Keratinocyte (primary cell): ENCODE measurements around the gene CD244. TPM values are rescaled to one million over a fixed set of nuclear protein-coding genes. Genes with fewer than 3 reads are reported as not detected.

ENCODE experiments used
- DNase-seq: peaks from one replicate; pipeline ENCODE4 v3.0.0-alpha.2; 2011; ENCODE audit warnings: low read depth, missing footprints, low spot score
- FAIRE-seq: peaks from 2 replicates; lab custom pipeline; 2011; peaks lifted over from hg19 to GRCh38; lab: Jason Lieb, UNC
- H2AFZ ChIP-seq: 2 replicates; pipeline ENCODE4 v1.6.0; 2012; ENCODE audit warnings: low read length, control low read depth, inconsistent platforms; ENCODE audit not compliant: control insufficient read depth
- H3K27ac ChIP-seq: 2 replicates; pipeline ENCODE4 v1.5.1; 2011; ENCODE audit warnings: low read length; ENCODE audit not compliant: control insufficient read depth, insufficient read depth
- H3K27me3 ChIP-seq: 3 replicates; pipeline ENCODE4 v1.6.0; 2011; ENCODE audit warnings: low read length; ENCODE audit not compliant: control insufficient read depth, insufficient read depth; ENCODE audit errors: extremely low read depth
- H3K36me3 ChIP-seq, 2 experiments: 2 replicates in 1 of 2; 3 replicates in 1 of 2; pipeline ENCODE4 v1.5.1; 2011; ENCODE audit warnings: low read length in 2 of 2, mild to moderate bottlenecking in 1 of 2; ENCODE audit not compliant: control insufficient read depth in 2 of 2, insufficient read depth in 2 of 2; ENCODE audit errors: extremely low read depth in 1 of 2
- H3K4me1 ChIP-seq: 3 replicates; pipeline ENCODE4 v1.5.1; 2011; ENCODE audit warnings: low read length; ENCODE audit not compliant: control insufficient read depth, insufficient read depth; ENCODE audit errors: extremely low read depth
- H3K4me2 ChIP-seq: 3 replicates; pipeline ENCODE4 v1.6.0; 2011; ENCODE audit warnings: low read depth, low read length; ENCODE audit not compliant: control insufficient read depth, insufficient read depth; ENCODE audit errors: extremely low read depth
- H3K4me3 ChIP-seq, 3 experiments: fragments of 200-600 bp in 1 of 3; sonication (generic) in 1 of 3; 2 replicates in 2 of 3; 3 replicates in 1 of 3; pipeline ENCODE4 v1.5.1; 2011 to 2016; ENCODE audit warnings: low read length in 3 of 3, mild to moderate bottlenecking in 3 of 3, control low read depth in 2 of 3, inconsistent platforms in 1 of 3, low read depth in 1 of 3, mixed read lengths in 1 of 3, mixed run types in 1 of 3, moderate library complexity in 1 of 3; ENCODE audit not compliant: control insufficient read depth in 2 of 3, insufficient read depth in 2 of 3; ENCODE audit errors: extremely low read depth in 1 of 3
- H3K79me2 ChIP-seq: 2 replicates; pipeline ENCODE4 v1.6.0; 2012; ENCODE audit warnings: low read length; ENCODE audit not compliant: control insufficient read depth, insufficient read depth
- H3K9ac ChIP-seq: 3 replicates; pipeline ENCODE4 v1.6.0; 2011; ENCODE audit warnings: low read length; ENCODE audit not compliant: control insufficient read depth, insufficient read depth; ENCODE audit errors: extremely low read depth
- H3K9me1 ChIP-seq: 3 replicates; pipeline ENCODE4 v1.6.0; 2011; ENCODE audit warnings: low read length; ENCODE audit not compliant: control insufficient read depth, insufficient read depth; ENCODE audit errors: extremely low read depth
- H3K9me3 ChIP-seq: 2 replicates; pipeline ENCODE4 v1.5.1; 2012; ENCODE audit warnings: low read depth, low read length; ENCODE audit not compliant: control insufficient read depth
- H4K20me1 ChIP-seq: 3 replicates; pipeline ENCODE4 v1.6.0; 2011; ENCODE audit warnings: low read length; ENCODE audit not compliant: control insufficient read depth, insufficient read depth; ENCODE audit errors: extremely low read depth
- EZH2 ChIP-seq: IDR thresholded peaks from one replicate; pipeline ENCODE4 v1.6.1; 2012; ENCODE audit warnings: inconsistent platforms, mild to moderate bottlenecking, low read length, moderate library complexity
- dilution Hi-C: fragments of 300-500 bp; cut with MboI; formaldehyde crosslinking; loops from one replicate; pipeline ENCODE4 v1.7.0; 2020; ENCODE audit warnings: low sequenced_read_pairs; ENCODE audit not compliant: extremely low pct_ligation_motif_present
- polyA plus RNA-seq, 5 experiments: library from polyadenylated mRNA; depleted of rRNA in 3 of 5; stranded (reverse) in 3 of 5; stranded (forward) in 1 of 5; unstranded in 1 of 5; fragments of >200 nt; gene quantifications; 1 replicate in 1 of 5; 2 replicates in 3 of 5; 3 replicates in 1 of 5; pipeline versions ENCODE4 v1.2.1 to v1.2.3, GENCODE V29; 2011 to 2012; ENCODE audit warnings: missing spikeins in 2 of 5, low read depth in 1 of 5, low replicate concordance in 1 of 5
- TF ChIP-seq, protein P1 (sequence below), 3 experiments: IDR thresholded peaks in 1 of 3; conservative IDR thresholded peaks in 1 of 3; optimal IDR thresholded peaks in 1 of 3; 2 replicates in 2 of 3; 3 replicates in 1 of 3; pipeline versions ENCODE3 to v1.5.1; 2011; ENCODE audit warnings: low read length in 3 of 3, mild to moderate bottlenecking in 3 of 3, moderate library complexity in 2 of 3, control low read depth in 1 of 3, inconsistent platforms in 1 of 3; ENCODE audit not compliant: insufficient read depth in 2 of 3; ENCODE audit errors: extremely low read depth in 1 of 3

The CD244 gene
- polyA plus RNA-seq, 1 donor (not counting 4 experiments of a cell fraction or from before 2014, with no cell fraction given): not detected

DNA sequence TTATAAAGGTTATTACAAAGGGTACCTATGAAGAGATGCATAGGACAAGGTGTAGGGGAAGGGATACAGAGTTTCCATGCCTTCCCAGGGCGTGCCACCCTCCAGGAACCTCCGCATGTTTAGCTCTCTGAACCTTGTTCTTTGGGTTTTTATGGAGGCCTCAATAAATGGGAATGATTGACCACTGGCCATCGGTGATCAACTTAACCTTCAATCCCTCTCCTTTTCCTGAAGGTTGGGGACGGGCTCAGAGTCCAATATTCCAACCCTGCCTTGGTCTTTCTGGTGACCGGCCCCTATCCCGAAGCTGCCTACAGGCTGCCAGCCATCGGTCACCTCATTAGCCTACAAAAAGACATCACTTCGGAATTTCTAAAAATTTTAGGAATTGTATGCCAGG is 11.7 kb downstream of the CD244 start:
- TF ChIP-seq, protein P1, sequence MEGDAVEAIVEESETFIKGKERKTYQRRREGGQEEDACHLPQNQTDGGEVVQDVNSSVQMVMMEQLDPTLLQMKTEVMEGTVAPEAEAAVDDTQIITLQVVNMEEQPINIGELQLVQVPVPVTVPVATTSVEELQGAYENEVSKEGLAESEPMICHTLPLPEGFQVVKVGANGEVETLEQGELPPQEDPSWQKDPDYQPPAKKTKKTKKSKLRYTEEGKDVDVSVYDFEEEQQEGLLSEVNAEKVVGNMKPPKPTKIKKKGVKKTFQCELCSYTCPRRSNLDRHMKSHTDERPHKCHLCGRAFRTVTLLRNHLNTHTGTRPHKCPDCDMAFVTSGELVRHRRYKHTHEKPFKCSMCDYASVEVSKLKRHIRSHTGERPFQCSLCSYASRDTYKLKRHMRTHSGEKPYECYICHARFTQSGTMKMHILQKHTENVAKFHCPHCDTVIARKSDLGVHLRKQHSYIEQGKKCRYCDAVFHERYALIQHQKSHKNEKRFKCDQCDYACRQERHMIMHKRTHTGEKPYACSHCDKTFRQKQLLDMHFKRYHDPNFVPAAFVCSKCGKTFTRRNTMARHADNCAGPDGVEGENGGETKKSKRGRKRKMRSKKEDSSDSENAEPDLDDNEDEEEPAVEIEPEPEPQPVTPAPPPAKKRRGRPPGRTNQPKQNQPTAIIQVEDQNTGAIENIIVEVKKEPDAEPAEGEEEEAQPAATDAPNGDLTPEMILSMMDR (optimal IDR thresholded peaks at IDR 0.05 in 1 of 3, IDR thresholded peaks at IDR 0.05 in 1 of 3, conservative IDR thresholded peaks at IDR 0.05 in 1 of 3; ENCODE audit: extremely low read depth in 1 of 3, insufficient read depth in 2 of 3, low read length in 3 of 3): no peak
- no peak for TF ChIP-seq EZH2
- no peak overlapping the region for H2AFZ ChIP-seq
- H3K9ac ChIP-seq: no peak overlapping the region
- DNase-seq (no peak), FAIRE-seq (no peak)
- no peaks in the 10 kb centered on the region for H3K36me3 ChIP-seq
- H4K20me1 ChIP-seq: no peaks in the 10 kb centered on the region
- no peaks in the 10 kb centered on the region for H3K9me1 ChIP-seq
- dilution Hi-C loops: no loop called here
- H3K4me1 ChIP-seq: peaks cover 2% of the 10 kb centered on the region
- H3K27ac ChIP-seq: no peak overlapping the region
- H3K4me3 ChIP-seq: no peak overlapping the region
- no peaks in the 10 kb centered on the region for H3K79me2 ChIP-seq
- H3K27me3 ChIP-seq: peaks cover 3% of the 10 kb centered on the region
- no peaks in the 10 kb centered on the region for H3K9me3 ChIP-seq
- H3K4me2 ChIP-seq: no peak overlapping the region

DNA sequence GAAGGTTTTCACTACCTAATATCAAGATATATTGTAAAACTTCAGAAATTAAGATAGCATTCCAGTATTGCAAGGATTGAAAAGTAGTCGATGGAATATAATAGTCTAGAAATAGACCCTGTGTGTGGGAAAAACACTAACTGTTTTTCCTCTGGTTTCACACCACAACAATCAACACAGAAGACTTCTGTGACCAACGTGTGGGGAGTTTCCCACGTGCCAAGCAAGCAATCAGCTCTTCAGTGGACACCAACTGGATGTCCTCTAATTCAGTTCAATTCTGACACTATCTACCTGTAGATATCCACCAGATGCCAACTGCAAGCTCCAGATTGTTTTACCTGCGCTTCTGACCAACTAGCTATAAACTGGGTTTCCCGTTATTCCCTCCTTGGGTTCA is 12.1 kb downstream of the CD244 start:
- H3K4me3 ChIP-seq: no peak overlapping the region
- H3K9ac ChIP-seq: no peak overlapping the region
- H3K4me2 ChIP-seq: no peak overlapping the region
- H3K27me3 ChIP-seq: no peaks in the 10 kb centered on the region
- no peak overlapping the region for H3K27ac ChIP-seq
- no peaks in the 10 kb centered on the region for H3K79me2 ChIP-seq
- FAIRE-seq (no peak), DNase-seq (no peak)
- no peaks in the 10 kb centered on the region for H3K9me1 ChIP-seq
- no peaks in the 10 kb centered on the region for H4K20me1 ChIP-seq
- H3K36me3 ChIP-seq: no peaks in the 10 kb centered on the region
- no peak overlapping the region for H2AFZ ChIP-seq
- dilution Hi-C loops: no loop called here
- peaks cover 2% of the 10 kb centered on the region for H3K4me1 ChIP-seq
- TF ChIP-seq, protein P1 (optimal IDR thresholded peaks at IDR 0.05 in 1 of 3, IDR thresholded peaks at IDR 0.05 in 1 of 3, conservative IDR thresholded peaks at IDR 0.05 in 1 of 3; ENCODE audit: extremely low read depth in 1 of 3, insufficient read depth in 2 of 3, low read length in 3 of 3): no peak
- TF ChIP-seq EZH2: no peak
- no peaks in the 10 kb centered on the region for H3K9me3 ChIP-seq
